Glomerular visceral epithelial cell (primary cell): Measurements from ENCODE around the gene ZNF784.

Experiments
- DNase-seq: peaks from one replicate; pipeline ENCODE4 v3.0.0-alpha.2; 2016; ENCODE audit errors: extremely low spot score

Gene ZNF784

DNA sequence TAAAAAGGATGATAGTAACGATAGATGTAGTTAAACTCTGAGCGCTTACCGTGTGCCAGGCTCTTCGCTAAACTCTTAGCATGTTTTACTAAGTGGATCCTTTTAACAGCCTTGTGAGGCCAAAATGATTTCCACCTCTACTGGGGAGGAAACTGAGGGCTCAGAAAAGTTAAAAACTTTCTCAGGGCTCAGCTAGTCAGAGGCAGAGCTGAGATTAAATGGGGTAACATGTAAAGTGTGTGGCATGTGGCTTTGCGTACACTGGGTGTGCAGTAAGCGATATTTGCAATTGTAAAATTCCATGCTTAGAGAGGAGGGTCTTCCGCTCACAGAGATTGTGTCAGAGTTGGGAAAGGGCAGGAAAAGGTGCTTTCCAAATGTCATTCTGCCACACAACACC, 32.2 kb upstream of the ZNF784 start:
- DNase-seq: no peak

- DNase-seq: no peak
Measured at GRCh38 chr19:55655648-55656040, 31.3 kb upstream of the ZNF784 start.

DNA sequence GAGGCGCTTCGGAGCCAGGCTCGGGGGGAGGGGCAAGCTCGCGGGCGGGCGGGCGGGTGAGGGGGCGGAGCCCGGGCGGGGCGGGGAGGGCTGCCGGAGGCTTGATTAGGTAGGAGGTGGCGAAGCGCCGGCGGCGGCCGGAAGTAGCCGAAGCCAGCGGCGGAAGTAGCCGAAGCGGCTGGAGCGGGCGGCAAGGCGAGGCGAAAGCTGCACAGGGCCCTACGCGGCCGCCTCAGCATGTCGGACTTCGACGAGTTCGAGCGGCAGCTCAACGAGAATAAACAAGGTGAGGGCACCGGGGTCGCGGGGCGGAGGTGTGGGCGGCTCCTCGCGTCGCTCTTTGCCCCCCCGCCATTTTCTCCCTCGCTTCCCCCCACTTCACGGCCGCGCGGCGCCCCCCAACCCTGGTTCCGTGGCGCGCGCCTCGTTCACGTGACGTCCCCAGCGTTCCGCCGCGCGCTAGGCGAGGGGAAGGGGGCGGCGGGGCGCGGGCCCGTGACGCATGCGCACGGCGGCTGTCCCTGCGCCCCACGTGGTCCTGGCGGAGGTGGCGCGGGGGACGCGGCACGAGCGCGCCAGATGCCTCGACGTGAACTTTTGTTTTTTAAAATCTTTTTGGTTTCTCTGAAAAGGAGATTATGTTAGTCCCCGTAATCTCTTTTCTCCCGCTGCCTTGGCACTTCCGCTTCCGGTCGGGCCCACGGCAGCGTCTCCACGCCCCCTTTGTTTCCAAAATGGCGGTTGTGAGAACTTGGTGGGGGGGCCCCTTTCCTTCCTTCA, 30.7 kb upstream of the ZNF784 start, which contains the start of gene U2AF2:
TSS of gene U2AF2 (plus strand) at position 168 of the 780 bp plus-strand sequence. CDS start at position 238, 70 bp downstream.
- peak; percentile 98 for DNase-seq

GRCh38 chr19:55654323-55654867, 30.0 kb upstream of the ZNF784 start:
- peak; percentile 100 for DNase-seq

DNA sequence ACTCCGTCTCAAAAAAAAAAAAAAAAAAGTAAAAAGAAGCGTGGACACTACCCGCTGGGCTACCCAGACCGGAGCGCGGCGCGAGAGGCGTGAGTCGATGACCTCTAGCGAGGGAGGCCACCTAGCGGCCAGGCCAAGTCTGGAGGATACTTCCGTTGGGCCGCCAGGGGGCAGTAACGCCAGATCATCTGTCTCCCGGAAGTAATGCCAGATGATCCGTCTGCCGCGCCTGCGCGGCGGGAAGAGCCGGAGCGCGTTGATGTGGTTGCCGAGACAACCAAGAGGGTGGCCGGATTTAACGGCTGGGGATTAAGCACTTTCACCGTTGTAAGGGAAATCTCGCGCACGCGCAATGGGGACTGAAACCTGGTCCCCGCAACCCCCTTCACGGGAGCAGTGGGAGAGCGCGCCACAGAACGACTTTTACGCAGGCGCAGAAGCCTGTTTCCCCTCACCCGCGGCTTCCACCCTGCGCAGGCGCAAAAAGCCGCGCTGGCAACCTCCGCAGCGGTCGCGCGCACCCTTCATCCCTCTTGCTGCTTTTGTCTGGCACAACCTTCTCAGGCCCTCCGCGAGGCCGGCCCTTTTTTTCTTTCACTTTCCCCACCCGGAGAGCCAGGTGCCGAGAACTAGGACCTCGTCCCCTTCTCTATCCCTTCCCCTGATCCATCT, 29.4 kb upstream of the ZNF784 start:
- DNase-seq: peak; percentile 100

GRCh38 chr19:55652311-55653128, 28.2 kb upstream of the ZNF784 start:
- DNase-seq: no peak

DNA sequence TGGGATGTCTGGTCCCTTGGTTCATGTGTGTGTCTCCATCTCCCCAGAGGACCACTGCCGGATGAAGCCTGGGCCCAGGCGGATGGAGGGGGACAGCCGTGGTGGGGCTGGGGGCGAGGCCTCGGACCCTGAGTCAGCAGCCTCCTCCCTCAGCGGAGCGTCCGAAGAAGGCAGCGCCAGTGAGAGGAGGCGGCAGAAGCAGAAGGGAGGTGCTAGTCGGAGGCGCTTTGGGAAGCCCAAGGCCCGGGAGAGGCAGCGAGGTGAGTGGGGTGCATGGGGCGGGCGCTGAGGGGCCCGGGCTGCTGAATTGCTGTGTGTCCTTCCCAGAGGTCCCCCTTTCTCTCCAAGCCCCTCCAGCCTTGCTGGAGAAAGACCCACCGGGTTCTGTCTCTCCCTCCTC, 26.9 kb upstream of the ZNF784 start:
- DNase-seq: no peak

DNA sequence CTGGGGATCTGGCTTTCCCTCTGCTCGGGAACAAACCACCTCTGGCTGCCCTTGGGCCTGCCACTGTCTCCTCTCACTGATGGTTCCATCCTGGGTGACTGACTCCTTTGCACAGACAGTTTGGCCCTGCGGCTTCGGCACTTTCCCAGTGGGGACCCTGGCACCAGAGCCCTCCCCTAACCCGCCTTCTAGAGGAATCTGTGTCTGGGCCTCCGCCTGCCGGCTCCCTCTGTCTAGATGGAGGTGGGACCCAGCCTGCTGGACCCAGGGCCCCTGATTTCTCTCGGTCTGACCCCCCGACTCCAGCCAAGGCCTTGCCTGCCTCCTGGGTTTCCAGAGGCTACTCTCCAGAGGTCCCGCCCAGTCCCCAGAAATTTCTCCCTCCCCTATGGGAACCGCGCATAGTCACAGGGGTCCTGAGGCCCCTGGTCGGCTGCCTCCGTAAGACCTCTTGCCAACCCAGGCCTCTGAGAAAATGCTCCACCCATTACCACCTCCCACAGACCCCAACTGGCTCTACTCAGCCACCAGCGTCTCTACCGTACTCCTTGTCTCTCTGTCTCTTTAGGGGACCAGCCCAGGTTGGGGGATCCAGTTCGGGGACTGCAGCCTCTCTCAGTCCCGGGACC, 26.4 kb upstream of the ZNF784 start:
- DNase-seq: no peak

GRCh38 chr19:55650126-55650557, 25.8 kb upstream of the ZNF784 start:
- no peak for DNase-seq

GRCh38 chr19:55649268-55650125, 25.1 kb upstream of the ZNF784 start:
- DNase-seq: no peak

- DNase-seq: no peak
Measured at GRCh38 chr19:55648585-55649267, 24.4 kb upstream of the ZNF784 start.

DNA sequence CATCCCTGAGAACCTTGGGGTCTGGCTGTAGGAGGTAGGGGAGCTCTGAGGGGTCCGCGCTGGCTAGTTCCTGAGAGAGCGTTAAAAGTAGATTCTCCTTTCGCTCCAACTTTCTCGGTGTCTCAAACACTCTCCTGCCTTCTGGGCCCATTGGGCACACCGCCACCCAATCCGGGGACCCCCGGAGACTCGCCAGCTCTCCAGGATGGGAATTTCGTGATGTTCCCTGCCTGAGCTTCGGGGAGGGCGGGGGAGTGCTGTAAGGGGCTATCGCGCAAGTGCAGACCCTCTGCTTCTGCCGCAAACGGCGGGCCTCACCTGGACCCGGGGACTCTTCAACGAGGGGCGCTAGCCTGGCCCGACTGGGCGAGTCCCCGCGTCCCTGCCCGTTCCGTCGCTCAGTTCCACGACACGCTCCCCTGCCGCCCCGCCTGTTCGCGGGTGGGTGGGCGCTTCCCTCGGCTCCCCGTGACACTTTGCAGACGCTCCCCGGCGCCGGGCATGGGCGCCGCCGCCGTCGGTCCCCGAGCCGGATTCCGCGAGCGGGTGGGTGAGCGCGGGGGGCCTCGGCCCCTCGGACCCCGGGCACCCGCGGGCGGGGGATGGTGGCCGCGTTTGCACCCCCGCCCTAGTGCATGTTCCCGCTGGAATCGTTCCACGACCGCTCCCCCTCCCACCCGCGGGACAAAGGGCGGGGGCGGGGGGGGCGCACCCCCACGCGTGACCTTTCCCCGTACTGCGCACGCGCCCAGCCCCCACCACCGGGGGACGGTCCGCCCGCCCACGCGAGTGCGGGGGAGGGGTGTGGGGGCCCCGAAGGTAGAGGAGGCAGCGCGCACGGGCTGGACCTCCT, 23.6 kb upstream of the ZNF784 start, which contains the start of gene CCDC106:
TSS of gene CCDC106 (plus strand) at position 481 of the 853 bp plus-strand sequence. CDS start 835 bp downstream, outside the sequence.
- DNase-seq: peak; percentile 70

DNA sequence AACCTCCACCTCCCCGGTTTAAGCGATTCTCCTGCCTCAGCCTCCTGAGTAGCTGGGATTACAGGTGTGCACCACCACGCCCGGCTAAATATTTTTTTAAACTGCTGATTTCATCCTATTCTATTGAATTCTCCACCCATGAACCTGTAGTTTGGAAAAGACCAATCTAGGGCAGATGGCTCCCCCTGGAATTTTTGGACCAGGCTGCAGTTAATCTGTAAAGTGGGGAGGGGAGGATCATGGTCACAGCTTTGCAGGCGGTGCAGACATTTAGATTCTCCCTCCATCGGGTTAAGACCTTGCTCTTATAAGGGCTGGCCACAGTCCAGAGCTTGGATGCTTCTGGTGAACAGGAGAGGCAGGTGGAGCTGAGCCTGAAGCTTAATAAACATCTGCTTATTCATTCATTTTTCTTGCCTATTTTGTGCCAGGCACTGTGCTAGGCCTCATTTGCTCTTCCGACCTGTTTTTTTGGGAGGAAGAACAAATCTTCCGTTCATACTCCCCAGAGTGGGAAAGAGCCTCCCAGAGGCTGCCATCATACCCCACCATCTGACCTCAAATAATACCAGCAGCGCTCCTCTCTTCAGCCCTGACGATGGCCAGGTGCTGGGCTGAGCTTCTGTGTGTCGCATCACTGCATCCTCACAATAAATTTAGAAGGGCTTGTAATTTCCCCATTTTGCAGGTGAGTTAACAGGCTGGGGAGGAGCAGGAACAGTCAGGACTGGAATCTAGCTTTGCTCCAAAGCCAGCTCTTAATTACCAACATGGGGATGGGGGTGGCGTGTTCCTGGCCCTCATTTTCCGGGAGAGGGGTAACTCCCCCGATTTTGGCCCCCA, 22.7 kb upstream of the ZNF784 start:
- DNase-seq: no peak

- no peak for DNase-seq
Measured at GRCh38 chr19:55645512-55645881, 21.1 kb upstream of the ZNF784 start.

DNA sequence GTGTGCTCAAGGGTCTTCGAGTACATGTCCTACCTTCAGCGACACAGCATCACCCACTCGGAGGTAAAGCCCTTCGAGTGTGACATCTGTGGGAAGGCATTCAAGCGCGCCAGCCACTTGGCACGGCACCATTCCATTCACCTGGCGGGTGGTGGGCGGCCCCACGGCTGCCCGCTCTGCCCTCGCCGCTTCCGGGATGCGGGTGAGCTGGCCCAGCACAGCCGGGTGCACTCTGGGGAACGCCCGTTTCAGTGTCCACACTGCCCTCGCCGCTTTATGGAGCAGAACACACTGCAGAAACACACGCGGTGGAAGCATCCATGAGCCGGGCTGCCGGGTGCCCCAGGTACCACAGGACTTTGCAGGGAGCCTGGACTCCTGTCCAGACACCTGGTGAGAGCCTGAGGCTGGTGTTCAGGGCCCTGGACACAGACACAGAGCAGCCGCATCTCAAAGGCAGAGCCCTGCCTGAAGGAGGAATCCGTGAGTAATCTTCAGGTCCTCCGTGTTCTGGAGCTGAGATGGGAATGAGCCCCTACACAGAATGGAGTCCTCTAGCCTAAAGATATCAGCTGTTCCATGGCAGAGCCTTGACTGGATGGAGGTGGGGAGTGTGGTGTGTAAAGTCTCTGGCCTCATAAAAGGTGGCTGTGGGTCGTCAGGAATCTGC, 20.6 kb upstream of the ZNF784 start:
- DNase-seq: peak; percentile 62

DNA sequence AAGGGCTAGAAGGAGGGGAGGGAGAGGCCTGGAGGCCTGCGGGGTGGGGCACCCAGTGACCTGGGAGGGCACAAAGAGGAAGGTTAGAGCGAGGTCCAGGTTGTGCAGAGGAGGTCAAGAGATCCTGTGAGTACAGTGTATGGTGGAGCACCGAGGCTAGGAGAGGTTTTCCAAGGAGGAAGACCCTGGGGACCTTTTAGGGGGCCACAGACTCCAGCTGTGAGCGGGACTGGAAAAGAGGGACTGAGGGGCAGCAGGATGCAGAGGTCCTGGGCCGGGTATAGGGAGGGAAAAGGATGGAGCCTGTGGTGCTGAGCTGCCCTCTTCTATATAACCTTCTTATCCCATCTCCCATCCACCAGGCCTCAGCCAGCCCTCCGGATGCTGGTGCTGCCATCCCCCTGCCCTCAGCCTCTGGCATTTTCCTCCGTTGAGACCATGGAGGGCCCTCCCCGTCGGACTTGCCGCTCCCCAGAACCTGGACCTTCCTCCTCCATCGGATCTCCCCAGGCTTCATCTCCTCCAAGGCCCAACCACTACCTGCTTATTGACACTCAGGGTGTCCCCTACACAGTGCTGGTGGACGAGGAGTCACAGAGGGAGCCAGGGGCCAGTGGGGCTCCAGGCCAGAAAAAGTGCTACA, 19.9 kb upstream of the ZNF784 start:
- no peak for DNase-seq

GRCh38 chr19:55643887-55644176, 19.5 kb upstream of the ZNF784 start:
- peak; percentile 21 for DNase-seq
